Ishikawa (cell line): Measurements from ENCODE around the gene ARMH2.

Experiments
- CEBPB ChIP-seq: IDR thresholded peaks from 2 replicates; pipeline ENCODE4 v1.6.1; 2012
- CREB1 ChIP-seq: IDR thresholded peaks from 2 replicates; pipeline ENCODE4 v1.6.1; 2012; ENCODE audit warnings: low read depth
- EGR1 ChIP-seq: IDR thresholded peaks from 2 replicates; pipeline ENCODE4 v1.6.1; 2012
- EP300 ChIP-seq: IDR thresholded peaks from 2 replicates; pipeline ENCODE4 v1.6.1; 2012; ENCODE audit warnings: borderline replicate concordance
- FOXM1 ChIP-seq: IDR thresholded peaks from 2 replicates; pipeline ENCODE4 v1.6.1; 2012; ENCODE audit warnings: low read depth, borderline replicate concordance
- RAD21 ChIP-seq: IDR thresholded peaks from 2 replicates; pipeline ENCODE4 v1.6.1; 2012; ENCODE audit warnings: low read depth
- TAF1 ChIP-seq: IDR thresholded peaks from 2 replicates; pipeline ENCODE4 v1.6.1; 2012; ENCODE audit warnings: low read depth, mild to moderate bottlenecking
- TCF12 ChIP-seq: IDR thresholded peaks from 2 replicates; pipeline ENCODE4 v1.6.1; 2012; ENCODE audit warnings: low read depth
- TEAD4 ChIP-seq: IDR thresholded peaks from 2 replicates; pipeline ENCODE4 v1.6.1; 2012
- YY1 ChIP-seq: IDR thresholded peaks from 2 replicates; pipeline ENCODE4 v1.6.1; 2012; ENCODE audit warnings: low read depth
- ZBTB7A ChIP-seq: IDR thresholded peaks from 2 replicates; pipeline ENCODE4 v1.6.1; 2012; ENCODE audit warnings: low read depth
- TF ChIP-seq, protein P1 (sequence below): IDR thresholded peaks from 2 replicates; pipeline ENCODE4 v1.6.1; 2012; ENCODE audit warnings: low read depth, mild to moderate bottlenecking
- TF ChIP-seq, protein P2 (sequence below): IDR thresholded peaks from 2 replicates; pipeline ENCODE4 v1.6.1; 2012

The ARMH2 gene

DNA sequence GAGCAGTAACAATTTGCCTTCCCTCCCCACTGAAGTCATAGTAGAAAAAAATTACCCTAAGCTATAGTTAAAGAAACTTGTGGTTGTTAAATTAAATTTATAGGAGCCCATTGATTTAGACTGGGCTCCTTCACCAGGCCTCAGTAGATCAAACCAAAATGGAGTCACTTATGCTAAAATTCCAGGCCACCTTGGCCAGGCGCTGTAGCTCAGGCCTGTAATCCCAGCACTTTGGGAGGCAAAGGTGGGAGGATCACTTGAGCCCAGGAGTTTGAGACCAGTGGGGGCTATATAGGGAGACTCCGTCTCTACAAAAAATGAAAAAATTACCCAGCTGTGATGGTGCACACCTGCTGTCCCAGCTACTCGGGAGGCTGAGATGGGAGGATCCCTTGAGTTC, 39.0 kb downstream of the ARMH2 start:
- TF ChIP-seq RAD21 (no peak), ZBTB7A (no peak), FOXM1 (no peak), EGR1 (no peak), CEBPB (no peak), YY1 (no peak), TCF12 (no peak), EP300 (no peak), CREB1 (no peak)

DNA sequence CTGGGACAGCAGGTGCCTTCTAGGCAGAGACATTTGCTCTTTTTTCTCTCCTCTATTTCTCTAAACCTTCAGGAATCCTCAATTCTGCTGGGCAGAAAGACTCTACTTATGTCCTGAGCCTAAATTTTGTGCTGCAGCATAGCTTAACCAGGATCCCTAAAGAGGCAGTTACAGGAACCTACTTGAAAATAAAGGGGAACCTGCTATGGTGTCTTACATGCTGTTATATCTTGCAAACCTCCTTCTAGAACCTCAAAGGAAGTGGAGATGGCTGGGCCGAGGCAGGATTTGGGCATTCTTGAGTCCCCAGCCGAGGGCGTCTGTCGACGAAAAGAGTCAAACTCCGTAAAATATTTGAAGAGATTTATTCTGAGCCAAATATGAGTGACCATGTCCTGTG, 41.1 kb downstream of the ARMH2 start:
- TF ChIP-seq, protein P1, sequence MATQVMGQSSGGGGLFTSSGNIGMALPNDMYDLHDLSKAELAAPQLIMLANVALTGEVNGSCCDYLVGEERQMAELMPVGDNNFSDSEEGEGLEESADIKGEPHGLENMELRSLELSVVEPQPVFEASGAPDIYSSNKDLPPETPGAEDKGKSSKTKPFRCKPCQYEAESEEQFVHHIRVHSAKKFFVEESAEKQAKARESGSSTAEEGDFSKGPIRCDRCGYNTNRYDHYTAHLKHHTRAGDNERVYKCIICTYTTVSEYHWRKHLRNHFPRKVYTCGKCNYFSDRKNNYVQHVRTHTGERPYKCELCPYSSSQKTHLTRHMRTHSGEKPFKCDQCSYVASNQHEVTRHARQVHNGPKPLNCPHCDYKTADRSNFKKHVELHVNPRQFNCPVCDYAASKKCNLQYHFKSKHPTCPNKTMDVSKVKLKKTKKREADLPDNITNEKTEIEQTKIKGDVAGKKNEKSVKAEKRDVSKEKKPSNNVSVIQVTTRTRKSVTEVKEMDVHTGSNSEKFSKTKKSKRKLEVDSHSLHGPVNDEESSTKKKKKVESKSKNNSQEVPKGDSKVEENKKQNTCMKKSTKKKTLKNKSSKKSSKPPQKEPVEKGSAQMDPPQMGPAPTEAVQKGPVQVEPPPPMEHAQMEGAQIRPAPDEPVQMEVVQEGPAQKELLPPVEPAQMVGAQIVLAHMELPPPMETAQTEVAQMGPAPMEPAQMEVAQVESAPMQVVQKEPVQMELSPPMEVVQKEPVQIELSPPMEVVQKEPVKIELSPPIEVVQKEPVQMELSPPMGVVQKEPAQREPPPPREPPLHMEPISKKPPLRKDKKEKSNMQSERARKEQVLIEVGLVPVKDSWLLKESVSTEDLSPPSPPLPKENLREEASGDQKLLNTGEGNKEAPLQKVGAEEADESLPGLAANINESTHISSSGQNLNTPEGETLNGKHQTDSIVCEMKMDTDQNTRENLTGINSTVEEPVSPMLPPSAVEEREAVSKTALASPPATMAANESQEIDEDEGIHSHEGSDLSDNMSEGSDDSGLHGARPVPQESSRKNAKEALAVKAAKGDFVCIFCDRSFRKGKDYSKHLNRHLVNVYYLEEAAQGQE = no peak
- no peak for TF ChIP-seq ZBTB7A
- no peak for TF ChIP-seq TEAD4
- TF ChIP-seq, protein P2, sequence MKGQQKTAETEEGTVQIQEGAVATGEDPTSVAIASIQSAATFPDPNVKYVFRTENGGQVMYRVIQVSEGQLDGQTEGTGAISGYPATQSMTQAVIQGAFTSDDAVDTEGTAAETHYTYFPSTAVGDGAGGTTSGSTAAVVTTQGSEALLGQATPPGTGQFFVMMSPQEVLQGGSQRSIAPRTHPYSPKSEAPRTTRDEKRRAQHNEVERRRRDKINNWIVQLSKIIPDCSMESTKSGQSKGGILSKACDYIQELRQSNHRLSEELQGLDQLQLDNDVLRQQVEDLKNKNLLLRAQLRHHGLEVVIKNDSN = no peak
- no peak for TF ChIP-seq RAD21
- TF ChIP-seq CREB1 = no peak

DNA sequence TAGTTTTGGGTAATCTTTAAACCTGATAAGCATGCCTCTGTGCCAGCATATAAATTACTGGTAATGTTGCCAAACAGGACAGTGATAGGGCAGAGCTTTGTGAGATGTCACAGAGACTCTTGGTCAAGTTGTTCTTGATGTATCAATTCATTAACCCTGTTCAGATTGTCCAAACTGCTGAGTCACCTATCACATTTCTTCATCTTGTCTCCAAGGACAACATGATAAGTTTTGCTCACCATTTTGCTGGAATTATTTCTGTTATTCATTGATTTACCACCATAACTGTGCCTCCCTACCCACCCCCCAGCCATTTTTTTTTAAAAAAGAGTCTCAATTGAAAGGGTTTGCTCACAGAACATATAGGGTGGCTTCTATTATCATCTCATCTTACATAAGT, 43.4 kb downstream of the ARMH2 start:
- TF ChIP-seq CREB1 (no peak), EP300 (no peak), RAD21 (no peak), YY1 (no peak), ZBTB7A (no peak), FOXM1 (no peak), TCF12 (no peak)
- TF ChIP-seq, protein P2 = no peak
- TF ChIP-seq, protein P1 = no peak

GRCh38 chr6:24753545-24753944, 45.2 kb downstream of the ARMH2 start:
- no peak for TF ChIP-seq EGR1
- TF ChIP-seq, protein P1 = no peak

- TF ChIP-seq, protein P1 = no peak
- TF ChIP-seq TAF1 (no peak), EP300 (no peak), ZBTB7A (no peak), EGR1 (no peak), CEBPB (peak; percentile 36; the same call in 1 of the 2 replicates), RAD21 (no peak)
- TF ChIP-seq, protein P2 = no peak
These were observed 45.7 kb downstream of the ARMH2 start for GRCh38 chr6:24752917-24753492.
